SK-N-SH (cell line): ENCODE measurements around the gene LCE7A. TPM values are rescaled to one million over a fixed set of nuclear protein-coding genes. Genes with fewer than 3 reads are reported as not detected.

ENCODE experiments used
- CTCF ChIA-PET: fragments of 300-600, 350-600 bp; formaldehyde crosslinking; extraction: SDS; loops from one replicate; lab custom pipeline; 2021; lab: Yijun Ruan, JAX
- POLR2A ChIA-PET: fragments of 350-600 bp; sonication (Branson Sonifier 250); formaldehyde crosslinking; extraction: SDS; loops from one replicate; lab custom pipeline; 2020; ENCODE audit warnings: antibody characterized with exemption, inconsistent platforms; lab: Yijun Ruan, JAX
- DNase-seq: peaks from one replicate; pipeline ENCODE4 v3.0.0; 2012
- H2AFZ ChIP-seq: fragments of 200-600 bp; sonication (generic); 2 replicates; pipeline ENCODE4 v1.8.1; 2016; ENCODE audit warnings: antibody characterized with exemption, mild to moderate bottlenecking, low read depth
- H3F3A ChIP-seq: fragments of 200-600 bp; sonication (generic); replicated peaks from 2 replicates; pipeline ENCODE3; 2016; ENCODE audit warnings: antibody characterized with exemption, mild to moderate bottlenecking; ENCODE audit not compliant: insufficient read depth
- H3K27ac ChIP-seq, 2 experiments: fragments of 200-500 bp in 1 of 2; fragments of 200-600 bp in 1 of 2; sonication (Bioruptor generic) in 1 of 2; sonication (generic), shearing (Covaris generic) in 1 of 2; 2 replicates each; pipeline versions ENCODE4 v1.5.1 to v1.6.1; 2014 to 2016; ENCODE audit warnings: low read depth in 2 of 2, inconsistent platforms in 1 of 2, low read length in 1 of 2, mild to moderate bottlenecking in 1 of 2, mixed read lengths in 1 of 2
- H3K27me3 ChIP-seq: fragments of 200-600 bp; sonication (generic), shearing (Covaris generic); 2 replicates; pipeline ENCODE4 v1.6.1; 2016; ENCODE audit warnings: mixed run types; ENCODE audit not compliant: insufficient read depth
- H3K36me3 ChIP-seq, 2 experiments: fragments of 200-500 bp in 1 of 2; fragments of 200-600 bp in 1 of 2; sonication (Bioruptor generic) in 1 of 2; sonication (generic) in 1 of 2; replicated peaks in 1 of 2; 2 replicates each; pipeline versions ENCODE3 to v1.5.1; 2014 to 2016; ENCODE audit warnings: low read length in 1 of 2, mild to moderate bottlenecking in 1 of 2; ENCODE audit not compliant: insufficient read depth in 2 of 2, control insufficient read depth in 1 of 2
- H3K4me1 ChIP-seq, 2 experiments: fragments of 200-500 bp in 1 of 2; fragments of 200-600 bp in 1 of 2; sonication (Bioruptor generic) in 1 of 2; sonication (generic), shearing (Covaris generic) in 1 of 2; 2 replicates each; pipeline versions ENCODE4 v1.5.1 to v1.6.1; 2014 to 2016; ENCODE audit warnings: low read depth in 1 of 2, low read length in 1 of 2, mixed run types in 1 of 2; ENCODE audit not compliant: insufficient read depth in 2 of 2, control insufficient read depth in 1 of 2
- H3K4me2 ChIP-seq: fragments of 200-600 bp; sonication (generic), shearing (Covaris generic); 2 replicates; pipeline ENCODE4 v1.6.1; 2017; ENCODE audit warnings: mixed run types
- H3K4me3 ChIP-seq, 2 experiments: fragments of 200-500 bp in 1 of 2; fragments of 200-600 bp in 1 of 2; sonication (Bioruptor generic) in 1 of 2; sonication (generic), shearing (Covaris generic) in 1 of 2; 2 replicates each; pipeline versions ENCODE4 v1.5.1 to v1.8.1; 2014 to 2016; ENCODE audit warnings: low read depth in 2 of 2, inconsistent platforms in 1 of 2, low read length in 1 of 2, mild to moderate bottlenecking in 1 of 2, mixed read lengths in 1 of 2, moderate library complexity in 1 of 2
- H3K79me2 ChIP-seq: fragments of 200-600 bp; sonication (generic); 2 replicates; pipeline ENCODE4 v1.8.1; 2017; ENCODE audit warnings: mild to moderate bottlenecking; ENCODE audit not compliant: insufficient read depth
- H3K9ac ChIP-seq: fragments of 200-600 bp; sonication (generic); 2 replicates; pipeline ENCODE4 v1.6.1; 2017; ENCODE audit warnings: mixed run types
- H3K9me2 ChIP-seq: fragments of 200-600 bp; sonication (generic); 2 replicates; pipeline ENCODE4 v1.6.1; 2017; ENCODE audit warnings: mixed run types
- H3K9me3 ChIP-seq: fragments of 200-600 bp; sonication (generic); 2 replicates; pipeline ENCODE4 v1.6.1; 2017; ENCODE audit warnings: mixed run types, mild to moderate bottlenecking, moderate library complexity
- H4K20me1 ChIP-seq: fragments of 200-600 bp; sonication (generic); 2 replicates; pipeline ENCODE4 v1.6.1; 2017; ENCODE audit warnings: mild to moderate bottlenecking, mixed run types; ENCODE audit not compliant: insufficient read depth
- EP300 ChIP-seq, 2 experiments: IDR thresholded peaks; 2 replicates each; pipeline versions ENCODE4 v1.4.0 to v1.6.1; 2012; ENCODE audit warnings: borderline replicate concordance in 1 of 2, low read depth in 1 of 2, low read length in 1 of 2
- FOSL2 ChIP-seq: IDR thresholded peaks from 2 replicates; pipeline ENCODE4 v1.4.0; 2012; ENCODE audit warnings: low read depth, mild to moderate bottlenecking, moderate library complexity, borderline replicate concordance
- FOXJ3 ChIP-seq: sonication (generic); formaldehyde crosslinking; IDR thresholded peaks from 2 replicates; pipeline ENCODE4 v1.5.1; 2020; ENCODE audit warnings: mild to moderate bottlenecking, missing genetic modification reagents
- JUND ChIP-seq: IDR thresholded peaks from 2 replicates; pipeline ENCODE4 v1.4.0; 2012
- NFIC ChIP-seq: IDR thresholded peaks from 2 replicates; pipeline ENCODE4 v1.4.0; 2012; ENCODE audit warnings: borderline replicate concordance
- NRF1 ChIP-seq: IDR thresholded peaks from 2 replicates; pipeline ENCODE4 v1.6.1; 2012; ENCODE audit warnings: low read depth, mild to moderate bottlenecking, low read length
- RAD21 ChIP-seq: IDR thresholded peaks from 2 replicates; pipeline ENCODE4 v1.6.1; 2012; ENCODE audit warnings: mild to moderate bottlenecking, low read length
- RCOR1 ChIP-seq: fragments of 150-350 bp; IDR thresholded peaks from 2 replicates; pipeline ENCODE4 v1.6.1; 2017; ENCODE audit warnings: antibody characterized with exemption, low read length
- RXRA ChIP-seq: IDR thresholded peaks from 2 replicates; pipeline ENCODE4 v1.4.0; 2012; ENCODE audit warnings: low read depth, mild to moderate bottlenecking, borderline replicate concordance
- TCF12 ChIP-seq: IDR thresholded peaks from 2 replicates; pipeline ENCODE4 v1.4.0; 2012
- polyA plus RNA-seq, 3 experiments: library from polyadenylated mRNA; depleted of rRNA; stranded (reverse); fragments of >200 nt; gene quantifications; 2 replicates each; pipeline ENCODE4 v1.2.3, GENCODE V29; 2012
- TF ChIP-seq, protein P1 (sequence below): IDR thresholded peaks from 2 replicates; pipeline ENCODE4; 2012
- TF ChIP-seq, protein P2 (sequence below): IDR thresholded peaks from 2 replicates; pipeline ENCODE4 v1.4.0; 2012; ENCODE audit warnings: low read depth, borderline replicate concordance
- TF ChIP-seq, protein P3 (sequence below): fragments of 200-600 bp; sonication (generic); IDR thresholded peaks from 2 replicates; pipeline ENCODE4 v1.6.1; 2017; ENCODE audit warnings: antibody characterized with exemption, mild to moderate bottlenecking, moderate library complexity
- TF ChIP-seq, protein P4 (sequence below): fragments of 150-350 bp; IDR thresholded peaks from 2 replicates; pipeline ENCODE4 v1.6.1; 2017; ENCODE audit warnings: antibody characterized with exemption, low read length, low read depth, borderline replicate concordance

The LCE7A gene
- polyA plus RNA-seq, 1 of the 3 experiments (the other 2 are of a cell fraction) = not detected

DNA sequence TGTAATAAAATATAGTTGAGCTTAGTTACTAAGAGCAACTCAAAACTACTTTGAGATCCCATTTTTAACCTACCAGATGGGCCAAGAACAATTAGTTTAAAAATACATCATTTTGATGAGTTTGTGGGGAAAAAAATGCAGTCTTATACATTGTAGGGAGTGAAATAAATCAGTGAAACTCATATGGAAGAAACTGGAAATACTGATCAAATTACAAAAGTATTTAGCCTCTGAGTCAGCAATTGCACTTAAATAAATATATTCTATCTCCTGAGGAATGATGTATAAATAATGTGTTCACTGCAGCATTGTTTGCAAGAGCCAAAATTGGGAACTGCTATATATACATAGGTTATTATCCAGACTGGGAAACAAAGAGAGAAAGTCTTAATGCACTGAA lies 13.7 kb downstream of the LCE7A start:
- Histone ChIP-seq H3K27me3 (no peaks in the 10 kb centered on the region), H3K9me3 (no peaks in the 10 kb centered on the region), H3K4me3 (no peak overlapping the region), H2AFZ (no peak overlapping the region), H3K36me3 (no peaks in the 10 kb centered on the region), H3K4me2 (peak overlapping the region; percentile 10; the same call in 1 of the 2 replicates), H3K9ac (no peak overlapping the region), H4K20me1 (no peaks in the 10 kb centered on the region), H3K27ac (peak overlapping the region in 1 of 2 experiments; percentile 64; a peak in 2 of 4 replicates), H3F3A (peaks cover 14% of the 10 kb centered on the region), H3K9me2 (no peaks in the 10 kb centered on the region), H3K79me2 (no peaks in the 10 kb centered on the region), H3K4me1 (peaks cover 0 to 3% of the 10 kb centered on the region in 2 experiments; a peak in 1 of 4 replicates)
- DNase-seq = no peak
- ChIA-PET POLR2A (no interaction called here), CTCF (interaction anchor here (0.6 kb wide), 1 partner anchor 349 kb away, joined by 4 read pairs; no protein-coding TSS in a partner anchor)
- TF ChIP-seq NRF1 (no peak), RAD21 (no peak), NFIC (peak; percentile 10; the same call in 1 of the 2 replicates), FOXJ3 (CRISPR knock-in tag) (no peak), RCOR1 (no peak), TCF12 (peak; percentile 58), FOSL2 (peak; percentile 59; the same call in 1 of the 2 replicates), RXRA (peak; percentile 35; the same call in 1 of the 2 replicates), EP300 (IDR thresholded peaks at IDR 0.05; ENCODE audit: borderline replicate concordance in 1 of 2, low read depth in 1 of 2, low read length in 1 of 2) (peak; percentile 13 to 60; a peak in 1 of 4 replicates), JUND (peak; percentile 63)
- TF ChIP-seq, protein P1, sequence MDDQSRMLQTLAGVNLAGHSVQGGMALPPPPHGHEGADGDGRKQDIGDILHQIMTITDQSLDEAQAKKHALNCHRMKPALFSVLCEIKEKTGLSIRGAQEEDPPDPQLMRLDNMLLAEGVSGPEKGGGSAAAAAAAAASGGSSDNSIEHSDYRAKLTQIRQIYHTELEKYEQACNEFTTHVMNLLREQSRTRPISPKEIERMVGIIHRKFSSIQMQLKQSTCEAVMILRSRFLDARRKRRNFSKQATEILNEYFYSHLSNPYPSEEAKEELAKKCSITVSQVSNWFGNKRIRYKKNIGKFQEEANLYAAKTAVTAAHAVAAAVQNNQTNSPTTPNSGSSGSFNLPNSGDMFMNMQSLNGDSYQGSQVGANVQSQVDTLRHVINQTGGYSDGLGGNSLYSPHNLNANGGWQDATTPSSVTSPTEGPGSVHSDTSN = peak; percentile 93
- TF ChIP-seq, protein P2, sequence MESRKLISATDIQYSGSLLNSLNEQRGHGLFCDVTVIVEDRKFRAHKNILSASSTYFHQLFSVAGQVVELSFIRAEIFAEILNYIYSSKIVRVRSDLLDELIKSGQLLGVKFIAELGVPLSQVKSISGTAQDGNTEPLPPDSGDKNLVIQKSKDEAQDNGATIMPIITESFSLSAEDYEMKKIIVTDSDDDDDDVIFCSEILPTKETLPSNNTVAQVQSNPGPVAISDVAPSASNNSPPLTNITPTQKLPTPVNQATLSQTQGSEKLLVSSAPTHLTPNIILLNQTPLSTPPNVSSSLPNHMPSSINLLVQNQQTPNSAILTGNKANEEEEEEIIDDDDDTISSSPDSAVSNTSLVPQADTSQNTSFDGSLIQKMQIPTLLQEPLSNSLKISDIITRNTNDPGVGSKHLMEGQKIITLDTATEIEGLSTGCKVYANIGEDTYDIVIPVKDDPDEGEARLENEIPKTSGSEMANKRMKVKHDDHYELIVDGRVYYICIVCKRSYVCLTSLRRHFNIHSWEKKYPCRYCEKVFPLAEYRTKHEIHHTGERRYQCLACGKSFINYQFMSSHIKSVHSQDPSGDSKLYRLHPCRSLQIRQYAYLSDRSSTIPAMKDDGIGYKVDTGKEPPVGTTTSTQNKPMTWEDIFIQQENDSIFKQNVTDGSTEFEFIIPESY = no peak
- TF ChIP-seq, protein P3, sequence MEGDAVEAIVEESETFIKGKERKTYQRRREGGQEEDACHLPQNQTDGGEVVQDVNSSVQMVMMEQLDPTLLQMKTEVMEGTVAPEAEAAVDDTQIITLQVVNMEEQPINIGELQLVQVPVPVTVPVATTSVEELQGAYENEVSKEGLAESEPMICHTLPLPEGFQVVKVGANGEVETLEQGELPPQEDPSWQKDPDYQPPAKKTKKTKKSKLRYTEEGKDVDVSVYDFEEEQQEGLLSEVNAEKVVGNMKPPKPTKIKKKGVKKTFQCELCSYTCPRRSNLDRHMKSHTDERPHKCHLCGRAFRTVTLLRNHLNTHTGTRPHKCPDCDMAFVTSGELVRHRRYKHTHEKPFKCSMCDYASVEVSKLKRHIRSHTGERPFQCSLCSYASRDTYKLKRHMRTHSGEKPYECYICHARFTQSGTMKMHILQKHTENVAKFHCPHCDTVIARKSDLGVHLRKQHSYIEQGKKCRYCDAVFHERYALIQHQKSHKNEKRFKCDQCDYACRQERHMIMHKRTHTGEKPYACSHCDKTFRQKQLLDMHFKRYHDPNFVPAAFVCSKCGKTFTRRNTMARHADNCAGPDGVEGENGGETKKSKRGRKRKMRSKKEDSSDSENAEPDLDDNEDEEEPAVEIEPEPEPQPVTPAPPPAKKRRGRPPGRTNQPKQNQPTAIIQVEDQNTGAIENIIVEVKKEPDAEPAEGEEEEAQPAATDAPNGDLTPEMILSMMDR = no peak
- TF ChIP-seq, protein P4, sequence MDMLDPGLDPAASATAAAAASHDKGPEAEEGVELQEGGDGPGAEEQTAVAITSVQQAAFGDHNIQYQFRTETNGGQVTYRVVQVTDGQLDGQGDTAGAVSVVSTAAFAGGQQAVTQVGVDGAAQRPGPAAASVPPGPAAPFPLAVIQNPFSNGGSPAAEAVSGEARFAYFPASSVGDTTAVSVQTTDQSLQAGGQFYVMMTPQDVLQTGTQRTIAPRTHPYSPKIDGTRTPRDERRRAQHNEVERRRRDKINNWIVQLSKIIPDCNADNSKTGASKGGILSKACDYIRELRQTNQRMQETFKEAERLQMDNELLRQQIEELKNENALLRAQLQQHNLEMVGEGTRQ = no peak
